Measurements from ENCODE around the gene HAUS8.

The HAUS8 gene

GRCh38 chr19:17113127-17113785 lies 38.0 kb upstream of the HAUS8 start:
- Histone ChIP-seq H3K4me1 (ENCODE audit: control insufficient read depth, low read length) (peaks cover 40% of the 10 kb centered on the region), H3K27ac (ENCODE audit: low read depth, low read length) (no peak overlapping the region), H3K27me3 (ENCODE audit: control insufficient read depth, low read length) (no peaks in the 10 kb centered on the region), H3K36me3 (ENCODE audit: control insufficient read depth, low read length) (peaks cover 41% of the 10 kb centered on the region), H3K79me2 (ENCODE audit: control insufficient read depth, low read length) (peaks cover 84% of the 10 kb centered on the region), H3K9me2 (replicated peaks; ENCODE audit: control insufficient read depth, low read length) (no peaks in the 10 kb centered on the region), H3K4me2 (ENCODE audit: low read length) (no peak overlapping the region), H3K4me3 (ENCODE audit: low read length) (no peak overlapping the region), H3F3A (ENCODE audit: control insufficient read depth, insufficient read depth) (no peaks in the 10 kb centered on the region), H3K9me3 (ENCODE audit: control insufficient read depth, insufficient read depth, low read length) (no peaks in the 10 kb centered on the region), H4K20me1 (ENCODE audit: control insufficient read depth, insufficient read depth, low read depth, low read length) (no peaks in the 10 kb centered on the region; the same call in 1 of the 2 replicates)
- TF ChIP-seq CTCF (IDR thresholded peaks at IDR 0.05; ENCODE audit: low read depth, low read length, poor library complexity, severe bottlenecking) (no peak), EZH2phosphoT487 (IDR thresholded peaks at IDR 0.05; ENCODE audit: borderline replicate concordance, low read length) (no peak)

- Histone ChIP-seq H3K27me3 (ENCODE audit: control insufficient read depth, low read length) (no peaks in the 10 kb centered on the region), H3K4me1 (ENCODE audit: control insufficient read depth, low read length) (peaks cover 45% of the 10 kb centered on the region), H3F3A (ENCODE audit: control insufficient read depth, insufficient read depth) (no peaks in the 10 kb centered on the region; the same call in 1 of the 2 replicates), H4K20me1 (ENCODE audit: control insufficient read depth, insufficient read depth, low read depth, low read length) (no peaks in the 10 kb centered on the region; the same call in 1 of the 2 replicates), H3K9me3 (ENCODE audit: control insufficient read depth, insufficient read depth, low read length) (no peaks in the 10 kb centered on the region), H3K4me2 (ENCODE audit: low read length) (no peak overlapping the region), H3K9me2 (replicated peaks; ENCODE audit: control insufficient read depth, low read length) (no peaks in the 10 kb centered on the region), H3K36me3 (ENCODE audit: control insufficient read depth, low read length) (peaks cover 47% of the 10 kb centered on the region), H3K27ac (ENCODE audit: low read depth, low read length) (no peak overlapping the region), H3K4me3 (ENCODE audit: low read length) (no peak overlapping the region), H3K79me2 (ENCODE audit: control insufficient read depth, low read length) (peaks cover 86% of the 10 kb centered on the region)
- TF ChIP-seq CTCF (IDR thresholded peaks at IDR 0.05; ENCODE audit: low read depth, low read length, poor library complexity, severe bottlenecking) (no peak), EZH2phosphoT487 (IDR thresholded peaks at IDR 0.05; ENCODE audit: borderline replicate concordance, low read length) (no peak)
Observed at GRCh38 chr19:17112700-17113099, 37.4 kb upstream of the HAUS8 start.

- H3K4me1 ChIP-seq (ENCODE audit: control insufficient read depth, low read length) = peaks cover 50% of the 10 kb centered on the region
- H3F3A ChIP-seq (ENCODE audit: control insufficient read depth, insufficient read depth) = no peaks in the 10 kb centered on the region; the same call in 1 of the 2 replicates
- peaks cover 87% of the 10 kb centered on the region for H3K79me2 ChIP-seq (ENCODE audit: control insufficient read depth, low read length)
Observed at GRCh38 chr19:17112271-17112670, 37.0 kb upstream of the HAUS8 start.

More at GRCh38 chr19:17112271-17112670, 37.0 kb upstream of the HAUS8 start:
- Histone ChIP-seq H3K27me3 (ENCODE audit: control insufficient read depth, low read length) (no peaks in the 10 kb centered on the region), H4K20me1 (ENCODE audit: control insufficient read depth, insufficient read depth, low read depth, low read length) (no peaks in the 10 kb centered on the region; the same call in 1 of the 2 replicates), H3K4me2 (ENCODE audit: low read length) (no peak overlapping the region), H3K9me2 (replicated peaks; ENCODE audit: control insufficient read depth, low read length) (no peaks in the 10 kb centered on the region), H3K36me3 (ENCODE audit: control insufficient read depth, low read length) (peaks cover 48% of the 10 kb centered on the region), H3K4me3 (ENCODE audit: low read length) (no peak overlapping the region), H3K27ac (ENCODE audit: low read depth, low read length) (no peak overlapping the region), H3K9me3 (ENCODE audit: control insufficient read depth, insufficient read depth, low read length) (no peaks in the 10 kb centered on the region)
- TF ChIP-seq CTCF (IDR thresholded peaks at IDR 0.05; ENCODE audit: low read depth, low read length, poor library complexity, severe bottlenecking) = no peak
- TF ChIP-seq EZH2phosphoT487 (IDR thresholded peaks at IDR 0.05; ENCODE audit: borderline replicate concordance, low read length) = no peak
